Immature natural killer cell (primary cell): Measurements from ENCODE around the gene ATF7. TPM values are rescaled to one million over a fixed set of nuclear protein-coding genes. Genes with fewer than 3 reads are reported as not detected.

Experiments
- DNase-seq, 3 donors: peaks; one replicate each; pipeline ENCODE4 v3.0.0; 2022; ENCODE audit warnings: mixed read lengths in 1 of 3
- H3K27ac Mint-ChIP-seq, 6 donors: one replicate each; pipeline ENCODE4 v1.8.0; 2020; ENCODE audit warnings: mixed read lengths in 6 of 6, mild to moderate bottlenecking in 5 of 6, inconsistent platforms in 4 of 6, moderate library complexity in 3 of 6
- H3K27me3 Mint-ChIP-seq, 3 donors: one replicate each; pipeline ENCODE4 v1.8.0; 2020 to 2021; ENCODE audit warnings: low read depth in 3 of 3, mild to moderate bottlenecking in 3 of 3, mixed read lengths in 3 of 3, moderate library complexity in 3 of 3, inconsistent platforms in 1 of 3
- H3K36me3 Mint-ChIP-seq, 3 donors: one replicate each; pipeline ENCODE4 v1.8.0; 2020; ENCODE audit warnings: mixed read lengths in 3 of 3, inconsistent platforms in 2 of 3, mild to moderate bottlenecking in 2 of 3
- H3K4me1 Mint-ChIP-seq, 2 donors: one replicate each; pipeline ENCODE4 v1.8.0; 2020; ENCODE audit warnings: inconsistent platforms in 2 of 2, mild to moderate bottlenecking in 2 of 2, mixed read lengths in 2 of 2, moderate library complexity in 1 of 2
- H3K4me3 Mint-ChIP-seq, 5 donors: one replicate each; pipeline ENCODE4 v1.8.0; 2020; ENCODE audit warnings: mild to moderate bottlenecking in 5 of 5, mixed read lengths in 5 of 5, inconsistent platforms in 3 of 5, moderate library complexity in 3 of 5
- H3K9me3 Mint-ChIP-seq, 6 donors: one replicate each; pipeline ENCODE4 v1.8.0; 2020; ENCODE audit warnings: mild to moderate bottlenecking in 6 of 6, mixed read lengths in 6 of 6, inconsistent platforms in 4 of 6, moderate library complexity in 3 of 6
- polyA plus RNA-seq, 3 donors: library from polyadenylated mRNA; unstranded; fragments of 300-500 nt; fragmentation: Illumina TruSeq; gene quantifications; one replicate each; pipeline ENCODE4 v1.2.3, GENCODE V29; 2021

ATF7 gene
- polyA plus RNA-seq, 3 donors from 2014 or later: 17.6 to 23.9 (median 17.7) TPM

DNA sequence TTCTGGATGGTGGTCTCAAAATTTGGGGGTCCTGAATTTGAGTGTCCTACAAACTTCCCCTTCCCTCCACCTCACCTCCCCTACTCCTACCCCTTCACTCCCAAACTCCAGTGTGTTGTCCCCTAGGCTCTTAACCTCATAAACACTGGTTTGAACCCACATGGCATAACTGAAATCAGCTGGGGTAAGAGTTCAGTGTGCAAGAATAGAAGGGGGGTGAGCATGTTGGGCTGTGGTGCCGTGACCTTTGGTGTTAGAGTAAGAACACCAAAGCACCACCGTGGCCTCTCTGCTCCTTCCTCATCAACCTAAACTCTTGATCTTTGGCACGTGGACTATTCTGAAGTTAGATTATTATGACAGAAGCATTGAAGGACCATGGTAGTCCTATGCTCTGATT lies 163.2 kb downstream of the ATF7 start:
- DNase-seq: no peak
- Mint-ChIP-seq H3K4me3 (no peak overlapping the region), H3K27me3 (peaks cover 0 to 12% (median 0%) of the 10 kb centered on the region in 3 donors), H3K4me1 (peaks cover 15 to 31% of the 10 kb centered on the region in 2 donors), H3K27ac (no peak overlapping the region), H3K36me3 (peaks cover 36 to 75% (median 71%) of the 10 kb centered on the region in 3 donors), H3K9me3 (no peaks in the 10 kb centered on the region)

GRCh38 chr12:53461591-53461990 lies 164.6 kb downstream of the ATF7 start:
- no peaks in the 10 kb centered on the region for H3K9me3 Mint-ChIP-seq
- no peak for DNase-seq
- peaks cover 0 to 8% (median 0%) of the 10 kb centered on the region in 3 donors for H3K27me3 Mint-ChIP-seq
- no peak overlapping the region for H3K27ac Mint-ChIP-seq
- H3K4me3 Mint-ChIP-seq: no peak overlapping the region
- H3K36me3 Mint-ChIP-seq: peaks cover 22 to 67% (median 60%) of the 10 kb centered on the region in 3 donors
- peaks cover 10 to 33% of the 10 kb centered on the region in 2 donors for H3K4me1 Mint-ChIP-seq

DNA sequence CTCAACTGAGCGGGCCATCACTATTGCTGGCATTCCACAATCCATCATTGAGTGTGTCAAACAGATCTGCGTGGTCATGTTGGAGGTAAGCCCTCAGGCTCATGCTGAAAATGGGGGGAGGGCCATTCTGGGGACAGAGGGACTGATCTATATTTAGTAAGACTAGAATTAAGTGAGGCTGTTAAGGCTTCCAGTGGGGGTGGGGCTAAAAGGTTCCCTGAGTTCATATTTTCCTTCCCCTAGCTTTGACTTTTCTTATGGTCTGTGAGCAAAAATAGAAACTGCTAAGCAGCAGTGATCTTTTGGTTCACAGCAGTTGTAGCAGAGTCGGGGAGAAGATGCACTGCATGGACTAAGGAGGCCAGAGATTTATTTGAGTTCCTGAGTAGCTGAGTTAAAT lies 165.1 kb downstream of the ATF7 start:
- DNase-seq: no peak
- Mint-ChIP-seq H3K4me3 (no peak overlapping the region), H3K9me3 (no peaks in the 10 kb centered on the region), H3K36me3 (peaks cover 19 to 65% (median 58%) of the 10 kb centered on the region in 3 donors), H3K27ac (peak overlapping the region in 5 of 6 donors; percentile 9 to 69 (median 41)), H3K27me3 (peaks cover 0 to 8% (median 0%) of the 10 kb centered on the region in 3 donors), H3K4me1 (peaks cover 10 to 35% of the 10 kb centered on the region in 2 donors)

DNA sequence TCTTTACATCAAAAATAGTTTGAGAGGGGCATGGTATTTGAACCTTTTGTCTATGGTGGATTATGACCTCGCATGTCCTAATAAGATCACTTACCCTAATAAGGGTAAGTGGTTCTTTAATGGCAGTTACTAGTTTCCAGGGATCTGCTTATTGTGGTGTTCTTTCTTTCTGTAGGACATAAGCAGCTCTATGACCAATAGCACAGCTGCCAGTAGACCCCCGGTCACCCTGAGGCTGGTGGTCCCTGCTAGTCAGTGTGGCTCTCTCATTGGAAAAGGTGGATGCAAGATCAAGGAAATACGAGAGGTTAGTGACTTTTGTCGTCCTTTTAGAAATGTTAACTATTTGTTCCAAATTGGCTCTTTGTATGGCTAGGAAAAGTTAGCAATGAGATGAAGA lies 167.1 kb downstream of the ATF7 start:
- no peak for DNase-seq
- Mint-ChIP-seq H3K27ac (no peak overlapping the region), H3K36me3 (peaks cover 31 to 69% (median 65%) of the 10 kb centered on the region in 3 donors), H3K9me3 (no peaks in the 10 kb centered on the region), H3K4me3 (no peak overlapping the region), H3K4me1 (peaks cover 13 to 53% of the 10 kb centered on the region in 2 donors), H3K27me3 (peaks cover 0 to 8% (median 2%) of the 10 kb centered on the region in 3 donors)

Other genes with a start within 250 kb of the ATF7 start
- 10 to 100 TPM in 1 of 3 donors, 1 to 10 TPM in 2; 3.4 to 12.2 (median 4.8) TPM for gene SP1, start 246.2 kb downstream of the ATF7 start, polyA plus RNA-seq
- under 1 TPM in 1 of 3 donors, not detected in 2; 0.19 TPM for gene AMHR2, start 202.5 kb downstream of the ATF7 start, polyA plus RNA-seq
- gene PRR13, start 184.6 kb downstream of the ATF7 start, polyA plus RNA-seq: 1,000 to 10,000 TPM in 1 of 3 donors, 100 to 1,000 TPM in 2; 527 to 1,019 (median 714) TPM
- gene PCBP2, start 174.3 kb downstream of the ATF7 start, polyA plus RNA-seq: 100 to 1,000 TPM in 1 of 3 donors, 10 to 100 TPM in 2; 79.2 to 102 (median 92.2) TPM
- 1 to 10 TPM in 2 of 3 donors, not detected in 1; 1.2 to 2.7 TPM for gene MAP3K12, start 126.9 kb downstream of the ATF7 start, polyA plus RNA-seq
- 10 to 100 TPM; 11.5 to 28.9 (median 28.8) TPM for gene TARBP2, start 125.1 kb downstream of the ATF7 start, polyA plus RNA-seq
- gene NPFF, start 118.9 kb downstream of the ATF7 start, polyA plus RNA-seq: not detected
- 100 to 1,000 TPM; 383 to 495 (median 467) TPM for gene ATP5MC2, start 49.7 kb upstream of the ATF7 start, polyA plus RNA-seq
- gene CALCOCO1, start 101.1 kb upstream of the ATF7 start, polyA plus RNA-seq: 100 to 1,000 TPM in 2 of 3 donors, 10 to 100 TPM in 1; 81.7 to 110 (median 100) TPM
- not detected for gene CISTR, start 125.6 kb upstream of the ATF7 start, polyA plus RNA-seq